Tibial nerve (tissue), 4 donors: ENCODE measurements around the gene KAT2B.

Source experiments
- CTCF ChIP-seq, 5 experiments: fragments of 200-600 bp in 3 of 5; fragments of 450-650 bp in 2 of 5; sonication (generic) in 3 of 5; IDR thresholded peaks; one replicate each; pipeline ENCODE4 v1.5.1; 2016 to 2019; ENCODE audit warnings: antibody characterized with exemption in 5 of 5, mild to moderate bottlenecking in 3 of 5, moderate library complexity in 2 of 5
- EP300 ChIP-seq, 2 donors: sonication (generic); formaldehyde crosslinking; IDR thresholded peaks; one replicate each; pipeline ENCODE4 v1.6.1; 2017; ENCODE audit warnings: antibody characterized with exemption in 2 of 2, mild to moderate bottlenecking in 1 of 2
- POLR2A ChIP-seq, 2 donors: fragments of 450-650 bp; IDR thresholded peaks; one replicate each; pipeline ENCODE4 v1.6.1; 2017; ENCODE audit warnings: antibody characterized with exemption in 2 of 2, mild to moderate bottlenecking in 2 of 2, moderate library complexity in 2 of 2

GRCh38 chr3:20185679-20186599, 145.7 kb downstream of the KAT2B start, which contains the start of gene SGO1:
- TF ChIP-seq CTCF (IDR thresholded peaks at IDR 0.05) = peak in 2 of 5 experiments; percentile 15 to 18
- TF ChIP-seq POLR2A (IDR thresholded peaks at IDR 0.05) = peak; percentile 91 to 93
- peak; percentile 96 to 99 for TF ChIP-seq EP300 (IDR thresholded peaks at IDR 0.05)
